Measurements from ENCODE around the gene AGR2. TPM values are rescaled to one million over a fixed set of nuclear protein-coding genes. Genes with fewer than 3 reads are reported as not detected.

The AGR2 gene
- total and polyA plus RNA-seq, 2 of the 4 experiments (the other 2 are of a cell fraction): not detected

- Histone ChIP-seq H4K20me1 (ENCODE audit: insufficient read depth, low read length) (no peaks in the 10 kb centered on the region), H3K4ac (ENCODE audit: low read depth, low read length) (no peak overlapping the region), H2AFZ (replicated peaks; ENCODE audit: low read length, poor library complexity) (no peak overlapping the region), H3K36me3 (ENCODE audit: control insufficient read depth, insufficient read depth, low read length) (no peaks in the 10 kb centered on the region), H2AK5ac (ENCODE audit: low read depth, low read length) (no peak overlapping the region), H4K91ac (ENCODE audit: insufficient read depth, low read depth, low read length) (no peak overlapping the region), H3K56ac (ENCODE audit: extremely low read depth, insufficient read depth, low read length) (no peak overlapping the region), H3K79me1 (ENCODE audit: low read depth in 1 of 2, low read length in 2 of 2) (no peaks in the 10 kb centered on the region), H3K27me3 (ENCODE audit: control insufficient read depth, insufficient read depth, low read length) (no peaks in the 10 kb centered on the region), H3K23ac (ENCODE audit: low read depth, low read length) (no peak overlapping the region), H3K4me3 (ENCODE audit: insufficient read depth, low read depth, low read length) (no peak overlapping the region), H4K8ac (ENCODE audit: low read depth in 2 of 2, low read length in 2 of 2) (no peak overlapping the region), H2BK120ac (ENCODE audit: low read depth, low read length) (no peak overlapping the region), H3K4me1 (ENCODE audit: control insufficient read depth, insufficient read depth, low read length) (no peaks in the 10 kb centered on the region), H3K9me1 (ENCODE audit: insufficient read depth, low read length) (no peaks in the 10 kb centered on the region), H2BK15ac (ENCODE audit: low read depth, low read length) (no peak overlapping the region), H3K27ac (ENCODE audit: insufficient read depth, low read length) (no peak overlapping the region), H3K9ac (ENCODE audit: low read depth, low read length) (no peak overlapping the region), H3K18ac (ENCODE audit: low read depth, low read length) (no peak overlapping the region), H4K5ac (ENCODE audit: low read depth, low read length) (no peak overlapping the region), H2BK20ac (ENCODE audit: low read depth, low read length) (no peak overlapping the region), H3K14ac (replicated peaks; ENCODE audit: low read depth, low read length) (no peak overlapping the region), H2BK5ac (ENCODE audit: low read depth, low read length, poor library complexity, severe bottlenecking) (no peak overlapping the region), H3K4me2 (ENCODE audit: low read depth, low read length) (no peak overlapping the region), H2AK9ac (replicated peaks; ENCODE audit: low read depth, low read length, poor library complexity) (no peak overlapping the region), H3K9me3 (ENCODE audit: control insufficient read depth, insufficient read depth, low read length) (no peaks in the 10 kb centered on the region)
- ATAC-seq (ENCODE audit: low read depth) (no peak), DNase-seq (no peak)
- TF ChIP-seq NFE2L2 (IDR thresholded peaks at IDR 0.05; ENCODE audit: low read depth, low read length) (no peak), MAZ (IDR thresholded peaks at IDR 0.05; ENCODE audit: borderline replicate concordance, low read depth, low read length) (no peak), USF2 (IDR thresholded peaks at IDR 0.05; ENCODE audit: low read depth, low read length) (no peak), POLR2A (IDR thresholded peaks at IDR 0.05; ENCODE audit: low read depth, low read length) (no peak), SMC3 (IDR thresholded peaks at IDR 0.05; ENCODE audit: low read depth, low read length) (no peak)
- dilution Hi-C loops (cut with HindIII; ENCODE audit: low sequenced_read_pairs, unreplicated experiment) (no loop called here), intact Hi-C loops (cut with micrococcal nuclease) (no loop called here), in situ Hi-C loops (cut with MboI; ENCODE audit: low sequenced_read_pairs) (no loop called here)
- WGBS, 2 experiments (ENCODE audit: extremely low coverage in 2 of 2, insufficient read length in 1 of 2): 100% methylated on average over 1 to 3 of the region's 10 CpGs
- CTCF ChIA-PET: interaction anchor here (0.6 to 0.7 kb wide), 2 partner anchors 42 to 118 kb away, joined by 4 to 5 read pairs; no protein-coding TSS in a partner anchor
- POLR2A ChIA-PET (ENCODE audit: unreplicated experiment): no interaction called here
- BruUV-seq (replicated peaks): no TSS peak
Observed at GRCh38 chr7:16758631-16759611, 45.9 kb downstream of the AGR2 start.
